Measurements from ENCODE around the gene B4GALT2. TPM values are rescaled to one million over a fixed set of nuclear protein-coding genes. Genes with fewer than 3 reads are reported as not detected.

The B4GALT2 gene
- total RNA-seq, 2 donors from 2014 or later: 62.7 to 72.7 TPM

DNA sequence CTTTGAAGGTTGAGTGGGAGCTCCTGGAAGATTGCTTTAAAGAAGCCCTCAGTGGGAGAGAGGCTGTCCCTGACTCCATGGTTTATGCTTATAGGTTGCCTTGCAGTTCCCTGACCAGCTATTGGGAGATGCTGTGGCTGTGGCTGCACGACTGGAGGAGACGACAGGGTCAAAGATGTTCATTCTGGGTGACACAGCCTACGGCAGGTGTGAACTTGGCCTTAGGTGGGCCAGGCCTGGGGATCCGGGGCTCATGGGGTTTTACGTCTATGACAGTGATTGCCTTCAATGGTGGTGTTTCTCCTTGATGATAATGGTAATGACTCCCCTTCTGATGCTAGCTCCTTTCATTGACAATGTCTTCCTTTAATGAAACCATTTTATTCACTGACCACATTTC lies 8.5 kb upstream of the B4GALT2 start:
- Histone ChIP-seq H3K4me3 (ENCODE audit: low read length) (peak overlapping the region; percentile 93), H3K27me3 (ENCODE audit: control insufficient read depth, insufficient read depth, low read length, poor library complexity, severe bottlenecking) (no peaks in the 10 kb centered on the region), H3K36me3 (ENCODE audit: control insufficient read depth, insufficient read depth, low read length) (peaks cover 19% of the 10 kb centered on the region), H3K4me1 (ENCODE audit: control insufficient read depth, insufficient read depth, low read length) (no peaks in the 10 kb centered on the region), H3K27ac (ENCODE audit: low read depth, low read length) (no peak overlapping the region), H3K9ac (ENCODE audit: extremely low read depth, low read length, poor library complexity, severe bottlenecking) (peak overlapping the region; percentile 39), H3K9me3 (ENCODE audit: control insufficient read depth, low read length) (no peaks in the 10 kb centered on the region)
- peak overlapping the region; percentile 94 for H3K4me3 Mint-ChIP-seq
- peaks cover 17% of the 10 kb centered on the region for H3K36me3 Mint-ChIP-seq (ENCODE audit: low read depth)
- H3K27ac Mint-ChIP-seq: peak overlapping the region; percentile 82
- WGBS, 2 experiments (ENCODE audit: insufficient coverage in 1 of 2, insufficient read length in 1 of 2): 55 to 66% methylated on average over 5 of the region's 5 CpGs
- peaks cover 10% of the 10 kb centered on the region for H3K4me1 Mint-ChIP-seq
- no peaks in the 10 kb centered on the region for H3K9me3 Mint-ChIP-seq
- TF ChIP-seq, protein P1, sequence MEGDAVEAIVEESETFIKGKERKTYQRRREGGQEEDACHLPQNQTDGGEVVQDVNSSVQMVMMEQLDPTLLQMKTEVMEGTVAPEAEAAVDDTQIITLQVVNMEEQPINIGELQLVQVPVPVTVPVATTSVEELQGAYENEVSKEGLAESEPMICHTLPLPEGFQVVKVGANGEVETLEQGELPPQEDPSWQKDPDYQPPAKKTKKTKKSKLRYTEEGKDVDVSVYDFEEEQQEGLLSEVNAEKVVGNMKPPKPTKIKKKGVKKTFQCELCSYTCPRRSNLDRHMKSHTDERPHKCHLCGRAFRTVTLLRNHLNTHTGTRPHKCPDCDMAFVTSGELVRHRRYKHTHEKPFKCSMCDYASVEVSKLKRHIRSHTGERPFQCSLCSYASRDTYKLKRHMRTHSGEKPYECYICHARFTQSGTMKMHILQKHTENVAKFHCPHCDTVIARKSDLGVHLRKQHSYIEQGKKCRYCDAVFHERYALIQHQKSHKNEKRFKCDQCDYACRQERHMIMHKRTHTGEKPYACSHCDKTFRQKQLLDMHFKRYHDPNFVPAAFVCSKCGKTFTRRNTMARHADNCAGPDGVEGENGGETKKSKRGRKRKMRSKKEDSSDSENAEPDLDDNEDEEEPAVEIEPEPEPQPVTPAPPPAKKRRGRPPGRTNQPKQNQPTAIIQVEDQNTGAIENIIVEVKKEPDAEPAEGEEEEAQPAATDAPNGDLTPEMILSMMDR (conservative IDR thresholded peaks at IDR 0.05): no peak
- no peak for DNase-seq
- H3K27me3 Mint-ChIP-seq (ENCODE audit: insufficient read depth): no peaks in the 10 kb centered on the region

DNA sequence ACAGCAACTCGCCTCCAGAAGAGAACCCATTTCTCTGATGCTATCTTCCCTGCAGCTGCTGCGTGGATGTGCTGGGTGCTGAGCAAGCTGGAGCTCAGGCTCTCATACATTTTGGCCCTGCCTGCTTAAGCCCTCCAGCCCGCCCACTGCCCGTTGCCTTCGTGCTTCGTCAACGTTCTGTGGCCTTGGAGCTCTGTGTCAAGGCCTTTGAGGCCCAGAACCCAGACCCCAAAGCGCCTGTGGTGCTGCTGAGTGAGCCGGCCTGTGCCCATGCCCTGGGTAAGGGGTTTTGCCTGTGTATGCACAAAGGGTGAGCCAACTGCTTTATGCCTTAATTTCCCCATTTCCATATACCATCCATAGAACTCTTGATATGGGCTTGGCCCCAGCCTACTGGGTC lies 8.1 kb upstream of the B4GALT2 start:
- Histone ChIP-seq H3K27me3 (ENCODE audit: control insufficient read depth, insufficient read depth, low read length, poor library complexity, severe bottlenecking) (no peaks in the 10 kb centered on the region), H3K9ac (ENCODE audit: extremely low read depth, low read length, poor library complexity, severe bottlenecking) (no peak overlapping the region), H3K27ac (ENCODE audit: low read depth, low read length) (no peak overlapping the region), H3K4me3 (ENCODE audit: low read length) (peak overlapping the region; percentile 93), H3K36me3 (ENCODE audit: control insufficient read depth, insufficient read depth, low read length) (peaks cover 19% of the 10 kb centered on the region), H3K9me3 (ENCODE audit: control insufficient read depth, low read length) (no peaks in the 10 kb centered on the region), H3K4me1 (ENCODE audit: control insufficient read depth, insufficient read depth, low read length) (peaks cover 3% of the 10 kb centered on the region)
- 90 to 94% methylated on average over 6 to 9 of the region's 9 CpGs for WGBS, 2 experiments (ENCODE audit: insufficient coverage in 1 of 2, insufficient read length in 1 of 2)
- H3K36me3 Mint-ChIP-seq (ENCODE audit: low read depth): peaks cover 17% of the 10 kb centered on the region
- peak overlapping the region; percentile 94 for H3K4me3 Mint-ChIP-seq
- TF ChIP-seq, protein P1 (conservative IDR thresholded peaks at IDR 0.05): no peak
- H3K9me3 Mint-ChIP-seq: no peaks in the 10 kb centered on the region
- DNase-seq: no peak
- H3K27ac Mint-ChIP-seq: no peak overlapping the region
- H3K27me3 Mint-ChIP-seq (ENCODE audit: insufficient read depth): no peaks in the 10 kb centered on the region
- H3K4me1 Mint-ChIP-seq: peaks cover 14% of the 10 kb centered on the region

DNA sequence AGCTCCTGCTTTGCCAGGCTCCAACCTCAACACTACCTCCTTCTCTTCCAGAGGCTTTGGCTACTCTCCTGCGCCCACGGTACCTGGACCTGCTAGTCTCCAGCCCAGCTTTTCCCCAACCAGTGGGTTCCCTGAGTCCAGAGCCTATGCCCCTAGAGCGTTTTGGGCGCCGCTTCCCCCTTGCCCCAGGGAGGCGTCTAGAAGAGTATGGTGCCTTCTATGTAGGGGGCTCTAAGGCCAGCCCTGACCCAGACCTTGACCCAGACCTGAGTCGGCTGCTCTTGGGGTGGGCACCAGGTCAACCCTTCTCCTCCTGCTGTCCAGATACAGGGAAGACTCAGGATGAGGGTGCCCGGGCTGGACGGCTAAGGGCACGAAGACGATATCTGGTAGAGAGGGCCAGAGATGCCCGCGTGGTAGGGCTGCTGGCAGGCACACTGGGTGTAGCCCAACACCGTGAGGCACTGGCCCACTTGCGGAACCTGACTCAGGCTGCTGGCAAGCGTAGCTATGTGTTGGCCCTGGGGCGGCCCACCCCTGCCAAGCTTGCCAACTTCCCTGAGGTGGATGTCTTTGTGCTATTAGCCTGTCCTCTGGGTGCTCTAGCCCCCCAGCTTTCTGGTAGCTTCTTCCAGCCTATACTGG lies 7.6 kb upstream of the B4GALT2 start:
- Histone ChIP-seq H3K9ac (ENCODE audit: extremely low read depth, low read length, poor library complexity, severe bottlenecking) (no peak overlapping the region), H3K9me3 (ENCODE audit: control insufficient read depth, low read length) (no peaks in the 10 kb centered on the region), H3K4me3 (ENCODE audit: low read length) (no peak overlapping the region), H3K4me1 (ENCODE audit: control insufficient read depth, insufficient read depth, low read length) (peaks cover 3% of the 10 kb centered on the region), H3K36me3 (ENCODE audit: control insufficient read depth, insufficient read depth, low read length) (peaks cover 24% of the 10 kb centered on the region), H3K27ac (ENCODE audit: low read depth, low read length) (no peak overlapping the region), H3K27me3 (ENCODE audit: control insufficient read depth, insufficient read depth, low read length, poor library complexity, severe bottlenecking) (no peaks in the 10 kb centered on the region)
- H3K27ac Mint-ChIP-seq: no peak overlapping the region
- H3K27me3 Mint-ChIP-seq (ENCODE audit: insufficient read depth): no peaks in the 10 kb centered on the region
- peaks cover 21% of the 10 kb centered on the region for H3K36me3 Mint-ChIP-seq (ENCODE audit: low read depth)
- H3K4me3 Mint-ChIP-seq: peak overlapping the region; percentile 94
- 95 to 98% methylated on average over 12 to 17 of the region's 17 CpGs for WGBS, 2 experiments (ENCODE audit: insufficient coverage in 1 of 2, insufficient read length in 1 of 2)
- H3K9me3 Mint-ChIP-seq: no peaks in the 10 kb centered on the region
- TF ChIP-seq, protein P1 (conservative IDR thresholded peaks at IDR 0.05): no peak
- DNase-seq: no peak
- peaks cover 15% of the 10 kb centered on the region for H3K4me1 Mint-ChIP-seq

Data from endodermal cell (in vitro differentiated cells).